Measurements from ENCODE around the gene KRTAP5-8.
"Not testable (repeated sequence)": the region's sequence is repeated elsewhere in the genome, so short reads cannot be mapped to it uniquely, and the experiment has no call there.

The KRTAP5-8 gene

DNA sequence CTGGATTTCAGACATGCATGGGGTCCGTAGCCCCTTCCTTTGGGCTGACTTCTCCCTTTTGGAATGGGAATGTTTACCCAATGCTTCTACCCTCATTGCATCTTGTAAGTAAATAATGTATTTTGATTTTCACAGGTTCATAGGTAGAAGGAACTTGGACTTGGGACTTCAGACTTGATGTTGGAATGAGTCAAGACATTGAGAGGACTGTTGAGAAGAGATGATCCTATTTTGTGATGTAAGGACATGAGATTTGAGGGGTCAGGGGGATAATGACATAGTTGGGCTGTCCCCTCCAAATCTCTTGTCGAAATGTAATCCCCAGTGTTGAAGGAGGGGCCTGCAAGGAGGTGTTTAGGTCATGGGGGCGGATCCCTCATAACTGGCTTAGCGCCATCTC, 26.6 kb downstream of the KRTAP5-8 start:
- 92% methylated on average over 4 of the region's 4 CpGs for WGBS
- no peaks in the 10 kb centered on the region for H3K36me3 ChIP-seq (ENCODE audit: insufficient read depth, low read length)

DNA sequence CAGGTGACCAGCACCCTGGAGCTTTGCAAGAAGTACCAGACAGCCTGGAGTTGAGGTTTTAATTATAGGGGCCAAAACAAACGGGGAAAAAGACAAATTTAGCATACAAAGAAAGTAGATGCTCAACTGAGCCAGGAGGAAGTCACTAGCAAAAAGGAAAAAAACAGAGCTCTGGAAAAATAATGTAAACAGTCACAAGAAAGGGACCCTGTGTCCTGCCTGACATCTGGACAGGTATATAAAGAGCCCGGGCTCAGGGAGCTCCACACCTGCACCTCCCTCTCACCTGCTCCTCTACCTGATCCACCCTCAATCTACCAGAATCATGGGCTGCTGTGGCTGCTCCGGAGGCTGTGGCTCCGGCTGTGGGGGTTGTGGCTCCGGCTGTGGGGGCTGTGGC, 27.4 kb downstream of the KRTAP5-8 start, which contains the start of gene KRTAP5-10:
KRTAP5-10 (plus strand) TSS at position 301 of the 400 bp plus-strand sequence; CDS start at position 326, 25 bp downstream.
- Histone ChIP-seq H3K27ac (ENCODE audit: low read depth, low read length) (no peak within 1 kb of the TSS), H3K27me3 (ENCODE audit: insufficient read depth, low read length) (no peaks in the 10 kb centered on the region), H3K9me3 (ENCODE audit: insufficient read depth, low read depth, low read length) (no peaks in the 10 kb centered on the region), H3K4me1 (ENCODE audit: insufficient read depth, low read length) (peaks cover 5% of the 10 kb centered on the region; the same call in 1 of the 2 replicates), H3K9ac (ENCODE audit: low read depth, low read length) (no peak within 1 kb of the TSS), H3K36me3 (ENCODE audit: insufficient read depth, low read length) (no peaks in the 10 kb centered on the region), H3K4me3 (ENCODE audit: low read length) (no peak within 1 kb of the TSS)
- WGBS: 92% methylated on average over 5 of the region's 5 CpGs

More for the DNA sequence above, 26.6 kb downstream of the KRTAP5-8 start:
- Histone ChIP-seq H3K27me3 (ENCODE audit: insufficient read depth, low read length) (no peaks in the 10 kb centered on the region), H3K4me3 (ENCODE audit: low read length) (no peak overlapping the region), H3K9ac (ENCODE audit: low read depth, low read length) (no peak overlapping the region), H3K4me1 (ENCODE audit: insufficient read depth, low read length) (peaks cover 5% of the 10 kb centered on the region; the same call in 1 of the 2 replicates), H3K9me3 (ENCODE audit: insufficient read depth, low read depth, low read length) (no peaks in the 10 kb centered on the region), H3K27ac (ENCODE audit: low read depth, low read length) (no peak overlapping the region)

DNA sequence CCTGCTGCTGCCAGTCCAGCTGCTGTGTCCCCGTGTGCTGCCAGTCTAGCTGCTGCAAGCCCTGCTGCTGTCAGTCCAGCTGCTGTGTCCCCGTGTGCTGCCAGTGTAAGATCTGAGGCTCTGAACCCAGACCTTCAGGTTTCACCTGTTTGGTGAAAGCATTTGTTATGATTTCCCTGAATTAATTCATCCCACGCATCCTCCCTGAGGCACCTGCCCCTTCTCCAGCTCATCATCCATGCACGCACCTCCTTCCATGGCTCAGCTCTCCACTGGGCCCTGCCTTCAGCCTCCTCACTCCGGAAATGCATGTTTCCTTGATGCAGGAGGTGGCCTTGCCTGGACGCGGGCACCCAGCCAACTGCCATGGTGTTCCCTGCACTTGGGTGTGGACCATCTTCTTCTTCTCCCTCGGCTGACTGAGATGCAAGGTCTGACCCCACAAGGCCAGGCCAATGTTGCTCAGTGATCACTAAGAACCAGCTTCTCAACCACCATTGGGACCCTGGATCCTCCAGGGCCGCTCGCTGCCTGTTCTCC, 28.3 kb downstream of the KRTAP5-8 start:
- H3K4me3 ChIP-seq (ENCODE audit: low read length): no peak overlapping the region
- H3K27me3 ChIP-seq (ENCODE audit: insufficient read depth, low read length): no peaks in the 10 kb centered on the region
- no peaks in the 10 kb centered on the region for H3K36me3 ChIP-seq (ENCODE audit: insufficient read depth, low read length)
- 95% methylated on average over 10 of the region's 10 CpGs for WGBS
- H3K9ac ChIP-seq (ENCODE audit: low read depth, low read length): no peak overlapping the region
- no peaks in the 10 kb centered on the region for H3K9me3 ChIP-seq (ENCODE audit: insufficient read depth, low read depth, low read length)
- H3K4me1 ChIP-seq (ENCODE audit: insufficient read depth, low read length): peaks cover 5% of the 10 kb centered on the region; the same call in 1 of the 2 replicates
- no peak overlapping the region for H3K27ac ChIP-seq (ENCODE audit: low read depth, low read length)

DNA sequence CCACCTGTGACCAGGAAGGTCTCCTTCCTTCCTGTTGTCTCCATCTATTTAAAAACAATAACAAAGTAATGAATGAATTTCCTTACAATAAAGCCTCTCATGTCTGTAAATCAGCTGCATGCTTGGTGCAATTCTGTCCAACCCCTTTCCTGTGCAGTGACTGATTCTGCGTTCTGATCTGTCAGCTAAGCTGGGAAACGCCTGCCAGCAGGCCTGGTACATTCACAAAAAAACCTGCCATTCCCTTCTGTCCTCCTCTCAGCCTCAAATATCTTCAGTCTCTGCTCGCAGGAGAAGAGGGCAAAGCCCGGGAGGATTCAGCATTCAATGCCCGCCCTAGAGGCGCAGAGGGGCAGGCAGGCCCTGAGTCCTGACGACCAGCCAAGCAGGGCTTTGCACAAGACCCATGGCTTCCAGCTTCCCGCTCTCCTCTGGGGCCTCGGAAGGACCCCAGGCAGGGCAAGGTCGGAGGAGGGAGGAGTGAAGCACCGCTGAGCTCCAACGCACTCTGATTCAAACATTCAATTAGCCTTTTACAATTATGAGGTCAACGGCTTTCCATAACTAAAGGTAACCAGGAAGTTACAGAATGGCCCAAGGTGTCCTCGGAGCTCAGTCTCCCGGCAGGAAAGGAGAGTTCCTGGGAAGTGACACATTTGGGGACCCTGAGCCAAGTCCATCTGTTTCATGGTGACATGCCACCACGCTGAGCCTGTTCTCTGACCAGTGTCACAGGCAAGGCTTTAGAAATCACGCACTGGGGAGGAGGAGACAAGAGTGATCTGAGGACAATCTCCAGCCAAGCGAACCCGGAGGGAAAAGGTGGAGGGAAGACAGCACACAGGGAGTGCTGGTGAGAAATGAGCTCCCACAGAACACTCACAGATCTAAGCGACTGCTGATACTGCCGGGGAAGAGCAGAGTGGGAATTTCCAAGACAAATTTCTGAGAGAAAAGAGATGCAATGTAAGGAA, 29.1 kb downstream of the KRTAP5-8 start:
- H3K4me1 ChIP-seq (ENCODE audit: insufficient read depth, low read length); H3K27me3 ChIP-seq (ENCODE audit: insufficient read depth, low read length); H3K27ac ChIP-seq (ENCODE audit: low read depth, low read length); H3K9ac ChIP-seq (ENCODE audit: low read depth, low read length); H3K9me3 ChIP-seq (ENCODE audit: insufficient read depth, low read depth, low read length); H3K36me3 ChIP-seq (ENCODE audit: insufficient read depth, low read length); H3K4me3 ChIP-seq (ENCODE audit: low read length): not testable (repeated sequence)
- 70% methylated on average over 15 of the region's 21 CpGs for WGBS

DNA sequence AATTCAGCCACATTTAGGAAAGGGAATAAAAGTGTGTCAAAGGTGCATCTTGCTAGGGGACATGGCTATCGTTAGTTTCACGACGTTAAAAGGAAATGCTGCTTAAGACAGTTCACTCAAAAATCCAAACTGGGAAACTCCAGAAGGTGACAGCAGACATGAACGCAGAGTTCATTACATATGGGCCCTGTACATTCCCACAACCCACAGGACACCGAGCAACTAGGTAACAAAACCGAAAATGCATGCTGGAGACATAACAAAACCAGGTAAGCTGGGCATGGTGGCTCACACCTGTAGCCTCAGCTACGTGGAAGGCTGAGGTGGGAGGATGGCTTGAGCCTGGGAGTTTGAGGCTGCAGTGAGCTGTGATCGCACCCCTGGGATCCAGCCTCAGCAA, 29.8 kb downstream of the KRTAP5-8 start:
- not testable (repeated sequence) for H3K4me1 ChIP-seq (ENCODE audit: insufficient read depth, low read length); H3K36me3 ChIP-seq (ENCODE audit: insufficient read depth, low read length); H3K27ac ChIP-seq (ENCODE audit: low read depth, low read length); H3K9me3 ChIP-seq (ENCODE audit: insufficient read depth, low read depth, low read length); H3K9ac ChIP-seq (ENCODE audit: low read depth, low read length); H3K4me3 ChIP-seq (ENCODE audit: low read length); H3K27me3 ChIP-seq (ENCODE audit: insufficient read depth, low read length)
- WGBS: 79% methylated on average over 8 of the region's 8 CpGs

DNA sequence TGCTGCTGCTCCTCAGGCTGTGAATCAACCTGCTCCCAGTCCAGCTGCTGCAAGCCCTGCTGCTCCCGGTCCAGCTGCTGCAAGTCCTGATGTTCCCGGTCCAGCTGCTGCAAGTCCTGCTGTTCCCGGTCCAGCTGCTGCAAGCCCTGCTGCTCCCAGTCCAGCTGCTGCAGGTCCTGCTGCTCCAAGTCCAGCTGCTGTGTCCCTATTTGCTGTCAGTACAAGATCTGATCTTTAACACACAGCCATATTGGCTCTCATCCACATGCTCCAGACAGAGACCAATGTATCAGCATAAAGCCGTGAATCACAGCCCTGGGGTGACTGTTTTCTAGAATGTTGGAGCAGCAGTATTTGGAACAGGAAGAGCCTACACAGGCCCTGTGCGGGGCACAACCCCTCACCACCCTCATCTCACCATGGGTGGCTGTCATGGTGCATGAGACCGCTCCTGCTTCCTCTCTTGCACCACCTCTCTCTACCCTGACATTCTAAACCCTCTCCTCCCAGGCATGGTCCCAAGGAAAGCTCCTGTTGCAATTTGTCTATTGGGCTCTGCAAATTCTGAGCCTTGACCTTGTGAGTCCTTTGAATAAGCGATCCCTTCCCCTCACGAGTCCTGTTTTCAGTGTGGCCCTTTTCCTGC, 31.0 kb downstream of the KRTAP5-8 start:
- H3K27me3 ChIP-seq (ENCODE audit: insufficient read depth, low read length): no peaks in the 10 kb centered on the region
- H3K4me3 ChIP-seq (ENCODE audit: low read length): no peak overlapping the region
- H3K36me3 ChIP-seq (ENCODE audit: insufficient read depth, low read length): no peaks in the 10 kb centered on the region
- no peaks in the 10 kb centered on the region for H3K9me3 ChIP-seq (ENCODE audit: insufficient read depth, low read depth, low read length)
- 76% methylated on average over 8 of the region's 8 CpGs for WGBS
- no peak overlapping the region for H3K27ac ChIP-seq (ENCODE audit: low read depth, low read length)
- H3K4me1 ChIP-seq (ENCODE audit: insufficient read depth, low read length): peaks cover 5% of the 10 kb centered on the region; the same call in 1 of the 2 replicates
- H3K9ac ChIP-seq (ENCODE audit: low read depth, low read length): no peak overlapping the region

DNA sequence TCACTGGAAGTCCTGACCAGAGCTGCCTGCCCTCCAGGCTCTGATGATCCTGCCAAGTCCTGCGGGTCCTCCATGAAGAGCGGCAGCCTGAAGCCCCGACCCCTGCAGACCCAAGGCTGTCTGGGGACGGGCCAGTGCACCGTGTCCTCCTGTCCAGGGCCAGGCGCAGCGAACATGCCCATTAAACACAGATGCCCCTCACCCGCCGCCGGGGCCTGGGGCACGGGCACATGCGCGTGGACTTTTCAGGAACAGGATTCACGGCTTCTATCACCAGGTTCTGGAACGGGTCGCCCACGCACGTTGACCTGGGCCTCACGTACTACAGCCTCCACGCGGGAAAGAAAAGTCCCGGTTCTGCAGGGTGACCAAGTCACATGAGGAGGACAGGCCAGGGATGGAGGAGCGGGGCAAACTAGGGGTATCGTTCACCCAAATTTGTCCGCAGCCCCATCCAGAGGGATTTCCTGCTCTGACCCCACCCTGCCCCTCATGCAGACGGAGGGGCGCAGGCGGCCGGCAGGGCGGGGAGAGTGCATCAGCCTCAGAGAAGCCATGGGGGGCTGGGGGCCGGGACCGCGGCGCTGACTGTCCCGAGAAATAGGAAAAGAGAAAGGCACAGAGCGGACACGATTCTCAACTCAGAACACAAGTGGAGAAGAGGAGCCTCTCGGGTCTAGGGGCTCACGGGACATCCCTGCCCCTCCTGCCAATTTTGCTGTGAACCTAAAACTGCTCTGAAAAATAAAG, 33.5 kb downstream of the KRTAP5-8 start:
- 89% methylated on average over 35 of the region's 39 CpGs for WGBS
- not testable (repeated sequence) for H3K9me3 ChIP-seq (ENCODE audit: insufficient read depth, low read depth, low read length); H3K9ac ChIP-seq (ENCODE audit: low read depth, low read length); H3K4me1 ChIP-seq (ENCODE audit: insufficient read depth, low read length); H3K4me3 ChIP-seq (ENCODE audit: low read length); H3K27ac ChIP-seq (ENCODE audit: low read depth, low read length); H3K36me3 ChIP-seq (ENCODE audit: insufficient read depth, low read length); H3K27me3 ChIP-seq (ENCODE audit: insufficient read depth, low read length)

DNA sequence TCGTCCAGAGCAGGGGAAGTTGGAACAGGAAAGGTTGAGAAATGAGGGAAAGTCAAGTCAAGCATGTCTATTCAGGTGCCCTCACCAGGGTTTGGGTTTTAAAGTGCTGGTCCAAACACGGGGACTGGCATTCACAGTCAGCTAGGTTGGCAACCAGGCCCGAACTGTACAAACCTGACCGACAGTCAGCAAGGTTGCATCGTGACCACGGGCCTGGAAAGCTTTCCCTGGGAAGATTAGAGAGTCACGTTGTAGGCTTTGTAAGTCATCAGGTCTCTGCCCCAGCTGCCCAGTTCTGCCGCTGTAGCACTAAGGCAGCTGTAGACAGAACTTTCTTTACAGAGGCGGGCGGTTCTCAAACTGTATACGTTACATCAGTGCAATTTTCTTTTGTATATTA, 35.0 kb downstream of the KRTAP5-8 start:
- H3K27ac ChIP-seq (ENCODE audit: low read depth, low read length): no peak overlapping the region
- peaks cover 5% of the 10 kb centered on the region; the same call in 1 of the 2 replicates for H3K4me1 ChIP-seq (ENCODE audit: insufficient read depth, low read length)
- H3K9me3 ChIP-seq (ENCODE audit: insufficient read depth, low read depth, low read length): no peaks in the 10 kb centered on the region
- WGBS: 90% methylated on average over 11 of the region's 11 CpGs
- no peaks in the 10 kb centered on the region for H3K27me3 ChIP-seq (ENCODE audit: insufficient read depth, low read length)
- no peak overlapping the region for H3K9ac ChIP-seq (ENCODE audit: low read depth, low read length)
- no peaks in the 10 kb centered on the region for H3K36me3 ChIP-seq (ENCODE audit: insufficient read depth, low read length)
- H3K4me3 ChIP-seq (ENCODE audit: low read length): no peak overlapping the region

DNA sequence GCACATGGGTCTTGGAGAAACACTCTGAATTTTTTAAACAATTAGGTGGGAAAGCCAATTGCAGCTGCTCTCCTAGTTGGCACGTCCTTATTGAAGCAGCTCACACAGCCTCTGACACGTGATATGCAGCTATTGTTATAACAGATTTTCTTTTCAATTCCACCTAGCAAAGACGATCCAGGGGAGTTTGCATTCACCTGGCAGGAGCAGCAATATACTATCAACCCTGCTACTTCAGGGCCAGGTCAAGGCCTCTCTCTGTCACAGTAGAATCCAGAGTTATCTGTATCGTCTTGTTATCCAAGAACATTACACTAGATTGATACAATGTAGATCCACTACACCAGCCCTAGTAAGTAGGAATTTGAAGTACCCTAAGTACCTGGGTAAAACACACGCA, 36.6 kb downstream of the KRTAP5-8 start:
- Histone ChIP-seq H3K27me3 (ENCODE audit: insufficient read depth, low read length) (no peaks in the 10 kb centered on the region), H3K9me3 (ENCODE audit: insufficient read depth, low read depth, low read length) (no peaks in the 10 kb centered on the region), H3K9ac (ENCODE audit: low read depth, low read length) (no peak overlapping the region), H3K4me3 (ENCODE audit: low read length) (no peak overlapping the region), H3K27ac (ENCODE audit: low read depth, low read length) (no peak overlapping the region), H3K36me3 (ENCODE audit: insufficient read depth, low read length) (no peaks in the 10 kb centered on the region), H3K4me1 (ENCODE audit: insufficient read depth, low read length) (0 out of 2 replicates have a peak, but pooled peaks cover 3% of the 10 kb centered on the region)
- WGBS: 88% methylated on average over 5 of the region's 5 CpGs

DNA sequence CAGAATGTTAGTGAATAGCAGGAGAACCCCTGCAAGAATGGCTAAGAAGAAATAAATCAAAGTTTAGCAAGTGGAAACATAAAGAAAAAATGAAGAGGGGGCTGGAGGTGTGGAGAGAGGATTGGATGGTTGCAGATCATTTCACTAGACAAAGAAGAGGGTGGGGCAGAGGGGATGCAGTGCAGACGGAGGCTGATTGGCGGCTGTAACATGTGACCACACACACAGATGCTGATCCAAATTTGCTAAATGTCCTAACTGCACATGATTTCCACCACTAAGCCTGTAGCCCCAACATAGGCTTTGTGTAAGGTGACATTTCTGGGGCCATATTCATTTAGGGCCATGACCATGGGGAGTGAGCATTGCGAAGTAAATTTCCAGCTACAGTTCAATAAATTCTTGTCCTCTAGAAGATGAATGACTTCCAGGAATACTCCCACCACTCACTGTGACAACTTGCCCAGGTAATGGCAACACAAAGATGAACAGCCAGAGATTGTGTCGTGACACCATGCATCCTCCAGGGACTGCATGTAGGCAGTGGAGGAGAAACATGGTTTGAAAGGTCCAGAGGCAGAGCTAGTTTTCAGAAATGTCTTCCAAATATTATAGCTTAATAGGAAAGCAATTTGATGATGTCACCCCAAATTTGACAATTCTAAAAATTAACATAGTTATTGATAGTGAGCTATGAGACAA, 38.0 kb downstream of the KRTAP5-8 start:
- 90% methylated on average over 4 of the region's 4 CpGs for WGBS
- H3K27me3 ChIP-seq (ENCODE audit: insufficient read depth, low read length): no peaks in the 10 kb centered on the region
- H3K27ac ChIP-seq (ENCODE audit: low read depth, low read length): no peak overlapping the region
- no peak overlapping the region for H3K4me3 ChIP-seq (ENCODE audit: low read length)
- no peak overlapping the region for H3K9ac ChIP-seq (ENCODE audit: low read depth, low read length)
- H3K9me3 ChIP-seq (ENCODE audit: insufficient read depth, low read depth, low read length): no peaks in the 10 kb centered on the region
- peaks cover 9% of the 10 kb centered on the region; the same call in 1 of the 2 replicates for H3K4me1 ChIP-seq (ENCODE audit: insufficient read depth, low read length)
- no peaks in the 10 kb centered on the region for H3K36me3 ChIP-seq (ENCODE audit: insufficient read depth, low read length)
